ENCODE data around the gene GBGT1. TPM values are rescaled to one million over a fixed set of nuclear protein-coding genes. Genes with fewer than 3 reads are reported as not detected.

GBGT1 gene
- total RNA-seq, 1 donor from 2014 or later, result 1.1 TPM

- DNase-seq (ENCODE audit: low read depth), result peak; percentile 77
- FAIRE-seq, result no peak
- peak within 1 kb of the TSS; percentile 64 for H3K4me3 ChIP-seq (ENCODE audit: low read depth, low read length)
- H3K27me3 ChIP-seq (ENCODE audit: control insufficient read depth, insufficient read depth, low read length), result no peaks in the 10 kb centered on the region
- H3K36me3 ChIP-seq (ENCODE audit: control insufficient read depth, insufficient read depth, low read length), result peaks cover 9% of the 10 kb centered on the region
- TF ChIP-seq CTCF (IDR thresholded peaks at IDR 0.05; ENCODE audit: insufficient read depth, low read length, severe bottlenecking), result no peak
Measured at GRCh38 chr9:133121198-133121914, 42.4 kb downstream of the GBGT1 start, which contains the start of gene RALGDS. TSS of gene RALGDS (minus strand) at chr9:133121240. CDS start at chr9:133121154, 86 bp downstream.

GRCh38 chr9:133120501-133121197, 43.1 kb downstream of the GBGT1 start:
- no peak for DNase-seq (ENCODE audit: low read depth)
- Histone ChIP-seq H3K27me3 (ENCODE audit: control insufficient read depth, insufficient read depth, low read length) (no peaks in the 10 kb centered on the region), H3K36me3 (ENCODE audit: control insufficient read depth, insufficient read depth, low read length) (peaks cover 10% of the 10 kb centered on the region), H3K4me3 (ENCODE audit: low read depth, low read length) (peak overlapping the region; percentile 64)
- FAIRE-seq, result no peak
- TF ChIP-seq CTCF (IDR thresholded peaks at IDR 0.05; ENCODE audit: insufficient read depth, low read length, severe bottlenecking), result no peak

GRCh38 chr9:133119846-133120500, 43.7 kb downstream of the GBGT1 start:
- DNase-seq (ENCODE audit: low read depth), result peak; percentile 41
- Histone ChIP-seq H3K27me3 (ENCODE audit: control insufficient read depth, insufficient read depth, low read length) (no peaks in the 10 kb centered on the region), H3K36me3 (ENCODE audit: control insufficient read depth, insufficient read depth, low read length) (peaks cover 10% of the 10 kb centered on the region), H3K4me3 (ENCODE audit: low read depth, low read length) (peak overlapping the region; percentile 64)
- TF ChIP-seq CTCF (IDR thresholded peaks at IDR 0.05; ENCODE audit: insufficient read depth, low read length, severe bottlenecking), result no peak
- FAIRE-seq, result no peak

GRCh38 chr9:133119103-133119845, 44.4 kb downstream of the GBGT1 start:
- TF ChIP-seq CTCF (IDR thresholded peaks at IDR 0.05; ENCODE audit: insufficient read depth, low read length, severe bottlenecking), result no peak
- FAIRE-seq, result no peak
- peaks cover 14% of the 10 kb centered on the region for H3K36me3 ChIP-seq (ENCODE audit: control insufficient read depth, insufficient read depth, low read length)
- DNase-seq (ENCODE audit: low read depth), result no peak
- H3K27me3 ChIP-seq (ENCODE audit: control insufficient read depth, insufficient read depth, low read length), result no peaks in the 10 kb centered on the region
- H3K4me3 ChIP-seq (ENCODE audit: low read depth, low read length), result peak overlapping the region; percentile 64

GRCh38 chr9:133118568-133118967, 45.1 kb downstream of the GBGT1 start:
- H3K36me3 ChIP-seq (ENCODE audit: control insufficient read depth, insufficient read depth, low read length), result peaks cover 16% of the 10 kb centered on the region
- H3K4me3 ChIP-seq (ENCODE audit: low read depth, low read length), result no peak overlapping the region
- TF ChIP-seq CTCF (IDR thresholded peaks at IDR 0.05; ENCODE audit: insufficient read depth, low read length, severe bottlenecking), result no peak
- no peak for DNase-seq (ENCODE audit: low read depth)
- H3K27me3 ChIP-seq (ENCODE audit: control insufficient read depth, insufficient read depth, low read length), result no peaks in the 10 kb centered on the region
- no peak for FAIRE-seq
